Fibroblast of villous mesenchyme (primary cell): ENCODE data around the gene TSPYL6. TPM values are rescaled to one million over a fixed set of nuclear protein-coding genes. Genes with fewer than 3 reads are reported as not detected.
"Not testable (repeated sequence)": the region's sequence is repeated elsewhere in the genome, so short reads cannot be mapped to it uniquely, and the experiment has no call there.

Experiments
- DNase-seq: peaks from one replicate; pipeline ENCODE4 v3.0.0-alpha.2; 2010; ENCODE audit warnings: low read depth
- H3K4me3 ChIP-seq: 2 replicates; pipeline ENCODE4 v1.5.1; 2011; ENCODE audit warnings: low read depth, mild to moderate bottlenecking, low read length
- total RNA-seq: library from RNA; depleted of rRNA; stranded (reverse); fragments of >200 nt; gene quantifications from 2 replicates; pipeline ENCODE4 v1.2.3, GENCODE V29; 2012
- TF ChIP-seq, protein P1 (sequence below): IDR thresholded peaks from 2 replicates; pipeline ENCODE4 v1.5.1; 2012; ENCODE audit warnings: low read depth, mild to moderate bottlenecking, low read length; ENCODE audit not compliant: insufficient read depth

The TSPYL6 gene
- total RNA-seq, result not detected in 2 replicates

DNA sequence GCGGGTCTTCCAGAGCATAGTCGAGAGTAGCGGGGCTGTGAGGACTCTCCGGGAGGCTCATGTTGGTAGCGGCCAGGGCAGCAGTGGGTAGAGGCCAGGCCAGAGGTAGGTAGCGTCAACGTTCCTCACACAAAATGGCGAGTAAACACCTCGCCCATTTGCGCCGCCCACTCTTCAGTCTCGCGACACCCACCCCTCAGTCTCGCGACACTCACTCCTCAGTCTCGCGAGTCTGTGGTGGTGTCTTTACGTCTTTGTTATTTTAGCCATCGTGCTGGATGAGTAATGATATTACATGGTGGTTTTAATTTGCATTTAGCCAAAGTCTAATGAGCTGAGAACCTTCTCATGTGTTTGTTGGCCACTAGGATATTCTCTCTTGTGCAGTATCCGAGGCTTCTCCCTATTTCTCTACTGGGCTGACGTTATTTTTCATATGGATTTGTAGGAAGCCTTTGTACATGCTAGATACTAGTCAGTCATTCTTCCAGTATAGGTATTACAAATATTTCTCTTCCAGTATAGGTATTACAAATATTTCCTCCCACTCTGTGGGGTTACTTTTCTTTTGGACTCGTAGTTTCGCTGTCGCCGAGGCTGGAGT is at the start of gene TSPYL6:
TSPYL6 (minus strand) TSS at position 139 of the 604 bp plus-strand sequence; CDS start at position 61, 78 bp downstream.
- DNase-seq, result no peak
- TF ChIP-seq, protein P1, sequence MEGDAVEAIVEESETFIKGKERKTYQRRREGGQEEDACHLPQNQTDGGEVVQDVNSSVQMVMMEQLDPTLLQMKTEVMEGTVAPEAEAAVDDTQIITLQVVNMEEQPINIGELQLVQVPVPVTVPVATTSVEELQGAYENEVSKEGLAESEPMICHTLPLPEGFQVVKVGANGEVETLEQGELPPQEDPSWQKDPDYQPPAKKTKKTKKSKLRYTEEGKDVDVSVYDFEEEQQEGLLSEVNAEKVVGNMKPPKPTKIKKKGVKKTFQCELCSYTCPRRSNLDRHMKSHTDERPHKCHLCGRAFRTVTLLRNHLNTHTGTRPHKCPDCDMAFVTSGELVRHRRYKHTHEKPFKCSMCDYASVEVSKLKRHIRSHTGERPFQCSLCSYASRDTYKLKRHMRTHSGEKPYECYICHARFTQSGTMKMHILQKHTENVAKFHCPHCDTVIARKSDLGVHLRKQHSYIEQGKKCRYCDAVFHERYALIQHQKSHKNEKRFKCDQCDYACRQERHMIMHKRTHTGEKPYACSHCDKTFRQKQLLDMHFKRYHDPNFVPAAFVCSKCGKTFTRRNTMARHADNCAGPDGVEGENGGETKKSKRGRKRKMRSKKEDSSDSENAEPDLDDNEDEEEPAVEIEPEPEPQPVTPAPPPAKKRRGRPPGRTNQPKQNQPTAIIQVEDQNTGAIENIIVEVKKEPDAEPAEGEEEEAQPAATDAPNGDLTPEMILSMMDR, result no peak
- no peak within 1 kb of the TSS for H3K4me3 ChIP-seq

- DNase-seq, result no peak
- H3K4me3 ChIP-seq, result no peak overlapping the region
- TF ChIP-seq, protein P1, result no peak
These were observed 47.6 kb upstream of the TSPYL6 start for GRCh38 chr2:54303631-54304030.

GRCh38 chr2:54298514-54298913 is 42.5 kb upstream of the TSPYL6 start:
- H3K4me3 ChIP-seq, result no peak overlapping the region
- peak; percentile 1 for DNase-seq

DNA sequence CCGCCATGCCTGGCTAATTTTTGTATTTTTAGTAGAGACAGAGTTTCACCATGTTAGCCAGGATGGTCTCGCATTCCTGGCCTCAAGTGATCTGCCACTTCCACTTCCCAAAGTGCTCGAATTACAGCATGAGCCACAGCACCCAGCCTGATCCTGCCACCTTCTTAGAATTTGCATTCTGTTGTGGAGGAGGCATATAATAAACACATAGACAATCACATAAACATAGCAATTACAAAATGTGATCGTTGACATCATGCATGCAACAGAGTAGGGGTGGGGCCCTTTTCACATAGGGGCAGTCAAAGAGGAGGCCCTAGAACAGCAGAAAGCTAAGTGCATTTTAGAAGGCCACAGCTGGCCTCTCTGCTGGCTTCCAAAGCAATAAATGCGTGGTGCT is 39.9 kb upstream of the TSPYL6 start:
- no peak for DNase-seq
- H3K4me3 ChIP-seq, result no peak overlapping the region
- TF ChIP-seq, protein P1, result no peak

More at GRCh38 chr2:54298514-54298913, 42.5 kb upstream of the TSPYL6 start:
- TF ChIP-seq, protein P1, result no peak

DNA sequence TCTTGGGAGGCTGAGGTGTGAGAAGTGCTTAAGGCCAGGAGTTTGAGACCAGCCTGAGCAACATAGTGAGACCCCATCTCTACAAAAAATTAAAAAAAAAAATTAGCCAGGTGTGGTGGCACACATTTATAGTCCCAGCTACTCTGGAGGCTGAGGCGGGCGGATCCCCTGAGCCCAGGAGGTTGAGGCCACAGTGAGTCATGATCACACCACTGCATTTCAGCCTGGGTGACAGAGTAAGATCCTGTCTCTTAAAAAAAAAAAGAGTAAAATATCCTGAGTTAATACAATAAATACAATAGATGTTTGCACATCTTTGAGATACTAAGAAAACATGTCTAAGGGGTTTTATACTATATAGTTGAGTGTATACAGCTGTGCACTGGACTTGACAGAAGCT is 38.6 kb upstream of the TSPYL6 start:
- DNase-seq, H3K4me3 ChIP-seq: not testable (repeated sequence)

GRCh38 chr2:54290356-54291025 is 34.5 kb upstream of the TSPYL6 start:
- TF ChIP-seq, protein P1, result no peak
- DNase-seq, result no peak
- H3K4me3 ChIP-seq, result no peak overlapping the region

DNA sequence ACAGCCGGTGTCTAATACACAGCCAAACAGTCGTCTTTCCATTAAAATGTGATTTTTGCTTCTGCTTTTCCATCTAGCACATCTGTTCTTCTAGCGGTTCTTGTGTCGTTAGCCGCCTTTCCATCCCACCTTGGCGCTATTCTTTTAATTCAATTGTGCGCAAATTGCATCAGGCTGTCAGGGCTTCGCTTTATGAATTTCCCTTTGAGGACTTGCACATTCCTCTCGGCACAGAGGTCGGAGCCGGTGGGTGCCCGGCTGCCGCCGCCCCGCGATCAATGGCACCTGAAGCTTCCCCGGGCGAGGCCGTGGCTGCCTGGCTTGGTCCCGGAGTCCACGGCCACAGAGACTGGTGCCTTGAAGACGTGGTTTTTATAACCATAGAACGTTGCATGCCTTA is 33.9 kb upstream of the TSPYL6 start:
- TF ChIP-seq, protein P1, result no peak
- DNase-seq, result no peak
- no peak overlapping the region for H3K4me3 ChIP-seq
